Epithelial cell of proximal tubule (primary cell): Measurements from ENCODE around the gene SCEL. TPM values are rescaled to one million over a fixed set of nuclear protein-coding genes. Genes with fewer than 3 reads are reported as not detected.

Experiments used
- DNase-seq: peaks from one replicate; pipeline ENCODE4 v3.0.0-alpha.2; 2011; ENCODE audit warnings: low read depth
- H3K4me3 ChIP-seq: 2 replicates; pipeline ENCODE4 v1.5.1; 2011; ENCODE audit warnings: low read depth, mild to moderate bottlenecking, low read length
- total RNA-seq: library from RNA; depleted of rRNA; stranded (reverse); fragments of >200 nt; gene quantifications from 2 replicates; pipeline ENCODE4 v1.2.3, GENCODE V29; 2015
- TF ChIP-seq, protein P1 (sequence below): conservative IDR thresholded peaks from 2 replicates; pipeline ENCODE4 v1.5.1; 2012; ENCODE audit warnings: low read depth, mild to moderate bottlenecking, low read length

The SCEL gene
- total RNA-seq, 1 donor from 2014 or later, result 8.5 TPM

DNA sequence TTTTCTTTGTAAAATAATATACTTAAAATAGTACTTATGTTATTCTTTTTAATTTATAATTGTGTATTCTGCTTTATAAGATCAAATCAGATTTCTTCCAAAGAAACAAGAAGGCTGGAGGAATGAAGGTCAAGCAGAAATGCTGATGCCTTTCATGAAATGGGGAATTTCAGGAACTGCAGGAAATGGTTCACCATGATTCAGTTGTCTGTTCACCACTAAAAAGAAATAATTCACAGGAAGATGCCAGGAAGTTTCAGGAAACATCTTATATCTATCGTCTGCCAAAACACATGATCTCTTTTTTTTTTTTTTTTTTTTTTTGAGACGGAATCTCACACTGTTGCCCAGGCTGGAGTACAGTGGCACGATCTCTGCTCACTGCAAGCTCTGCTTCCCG, 15.7 kb upstream of the SCEL start:
- no peak for DNase-seq
- TF ChIP-seq, protein P1, sequence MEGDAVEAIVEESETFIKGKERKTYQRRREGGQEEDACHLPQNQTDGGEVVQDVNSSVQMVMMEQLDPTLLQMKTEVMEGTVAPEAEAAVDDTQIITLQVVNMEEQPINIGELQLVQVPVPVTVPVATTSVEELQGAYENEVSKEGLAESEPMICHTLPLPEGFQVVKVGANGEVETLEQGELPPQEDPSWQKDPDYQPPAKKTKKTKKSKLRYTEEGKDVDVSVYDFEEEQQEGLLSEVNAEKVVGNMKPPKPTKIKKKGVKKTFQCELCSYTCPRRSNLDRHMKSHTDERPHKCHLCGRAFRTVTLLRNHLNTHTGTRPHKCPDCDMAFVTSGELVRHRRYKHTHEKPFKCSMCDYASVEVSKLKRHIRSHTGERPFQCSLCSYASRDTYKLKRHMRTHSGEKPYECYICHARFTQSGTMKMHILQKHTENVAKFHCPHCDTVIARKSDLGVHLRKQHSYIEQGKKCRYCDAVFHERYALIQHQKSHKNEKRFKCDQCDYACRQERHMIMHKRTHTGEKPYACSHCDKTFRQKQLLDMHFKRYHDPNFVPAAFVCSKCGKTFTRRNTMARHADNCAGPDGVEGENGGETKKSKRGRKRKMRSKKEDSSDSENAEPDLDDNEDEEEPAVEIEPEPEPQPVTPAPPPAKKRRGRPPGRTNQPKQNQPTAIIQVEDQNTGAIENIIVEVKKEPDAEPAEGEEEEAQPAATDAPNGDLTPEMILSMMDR, result no peak

DNA sequence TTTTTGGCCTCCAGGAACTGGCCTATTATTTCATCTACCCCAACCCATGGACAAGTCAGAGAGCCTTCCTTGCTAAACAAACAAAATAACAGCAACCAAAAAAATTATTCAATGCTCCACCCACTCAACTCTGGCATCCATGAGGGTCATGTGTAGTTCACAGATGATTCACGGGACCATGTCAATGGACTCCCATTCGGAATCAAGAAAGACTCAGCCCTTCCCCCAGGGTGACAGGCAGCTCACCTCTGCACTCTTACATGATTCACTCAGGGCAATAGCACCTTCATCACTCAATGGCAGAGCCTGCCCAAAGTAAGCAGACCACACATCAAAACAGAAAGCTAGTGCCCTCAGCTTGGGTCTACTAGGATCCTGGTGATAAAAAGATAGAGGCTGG, 14.3 kb upstream of the SCEL start:
- DNase-seq, result peak; percentile 62
- TF ChIP-seq, protein P1, result no peak
- no peak overlapping the region for H3K4me3 ChIP-seq

More for the DNA sequence above, 15.7 kb upstream of the SCEL start:
- H3K4me3 ChIP-seq, result no peak overlapping the region

DNA sequence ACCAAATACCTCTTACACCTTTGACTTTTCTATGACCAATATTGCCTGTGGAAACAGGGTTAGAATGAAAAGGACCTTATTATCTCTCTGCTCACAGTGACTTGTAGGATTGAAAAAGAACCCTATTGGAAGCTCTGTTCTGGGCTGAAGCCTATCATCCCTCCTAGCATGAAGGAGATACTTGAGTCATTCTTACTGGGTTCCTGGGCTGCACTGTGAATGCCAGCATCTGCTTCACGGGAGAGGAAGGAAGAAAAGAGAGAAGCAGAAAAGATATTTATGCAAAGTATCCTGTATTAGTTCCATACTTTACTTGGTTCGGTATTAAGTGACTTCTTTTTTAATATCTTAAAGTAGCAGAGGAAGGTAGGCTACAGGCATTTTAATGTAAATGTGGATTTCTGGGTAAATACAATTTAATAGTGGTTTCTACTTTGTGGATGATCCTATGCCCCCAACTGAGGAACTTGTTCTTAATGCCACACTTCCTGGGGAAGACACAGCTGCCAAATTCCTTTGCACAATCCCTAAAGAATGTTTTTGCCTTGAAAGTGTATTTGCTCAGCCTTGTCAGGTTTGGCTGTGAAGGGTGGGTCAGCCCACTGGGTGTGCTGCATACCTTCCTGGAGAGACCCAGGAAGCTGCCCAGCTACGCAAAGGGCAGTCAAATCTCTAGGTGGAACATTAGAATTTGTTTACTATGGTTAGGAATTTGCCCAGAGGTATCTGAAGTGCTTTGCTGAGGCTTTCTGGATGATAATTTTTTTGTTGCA, 13.7 kb upstream of the SCEL start:
- no peak for DNase-seq
- TF ChIP-seq, protein P1, result peak; percentile 18
- no peak overlapping the region for H3K4me3 ChIP-seq

DNA sequence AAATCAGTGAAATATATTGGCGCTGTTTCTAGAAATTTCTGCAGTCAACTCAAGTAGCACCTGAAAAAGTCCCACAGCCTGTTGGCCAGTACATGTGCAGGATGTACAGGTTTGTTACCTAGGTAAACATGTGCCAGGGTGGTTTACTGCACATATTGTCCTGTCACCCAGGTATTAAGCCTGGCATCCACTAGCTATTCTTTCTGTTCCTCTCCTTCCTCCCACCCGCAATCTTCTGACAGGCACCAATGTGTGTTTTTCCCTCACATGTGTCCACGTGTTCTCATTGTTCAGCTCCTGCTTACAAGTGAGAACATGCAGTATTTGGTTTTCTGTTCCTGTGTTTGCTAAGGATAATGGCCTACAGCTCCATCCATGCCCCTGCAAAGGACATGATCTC, 13.1 kb upstream of the SCEL start:
- H3K4me3 ChIP-seq, result no peak overlapping the region
- no peak for DNase-seq
- TF ChIP-seq, protein P1, result no peak

DNA sequence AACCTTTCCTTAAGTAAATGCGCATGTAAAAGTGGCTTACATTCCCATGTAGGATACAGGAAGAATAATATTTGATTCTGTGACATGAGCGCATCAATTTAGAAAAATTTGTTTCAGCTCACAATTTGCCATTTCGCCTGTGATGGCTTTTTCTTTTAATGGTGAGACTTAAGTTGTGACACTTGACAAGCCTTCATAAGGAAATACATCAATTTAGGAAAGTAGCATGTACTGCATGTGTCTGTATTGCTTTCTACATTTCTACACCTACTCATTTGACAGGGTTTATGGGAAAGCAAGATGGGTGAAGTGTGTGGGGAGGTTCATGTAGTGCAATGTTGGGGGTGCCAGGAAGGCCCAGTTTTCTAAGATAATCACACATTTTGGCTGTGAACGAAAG, 12.1 kb upstream of the SCEL start:
- TF ChIP-seq, protein P1, result no peak
- DNase-seq, result no peak
- H3K4me3 ChIP-seq, result no peak overlapping the region

DNA sequence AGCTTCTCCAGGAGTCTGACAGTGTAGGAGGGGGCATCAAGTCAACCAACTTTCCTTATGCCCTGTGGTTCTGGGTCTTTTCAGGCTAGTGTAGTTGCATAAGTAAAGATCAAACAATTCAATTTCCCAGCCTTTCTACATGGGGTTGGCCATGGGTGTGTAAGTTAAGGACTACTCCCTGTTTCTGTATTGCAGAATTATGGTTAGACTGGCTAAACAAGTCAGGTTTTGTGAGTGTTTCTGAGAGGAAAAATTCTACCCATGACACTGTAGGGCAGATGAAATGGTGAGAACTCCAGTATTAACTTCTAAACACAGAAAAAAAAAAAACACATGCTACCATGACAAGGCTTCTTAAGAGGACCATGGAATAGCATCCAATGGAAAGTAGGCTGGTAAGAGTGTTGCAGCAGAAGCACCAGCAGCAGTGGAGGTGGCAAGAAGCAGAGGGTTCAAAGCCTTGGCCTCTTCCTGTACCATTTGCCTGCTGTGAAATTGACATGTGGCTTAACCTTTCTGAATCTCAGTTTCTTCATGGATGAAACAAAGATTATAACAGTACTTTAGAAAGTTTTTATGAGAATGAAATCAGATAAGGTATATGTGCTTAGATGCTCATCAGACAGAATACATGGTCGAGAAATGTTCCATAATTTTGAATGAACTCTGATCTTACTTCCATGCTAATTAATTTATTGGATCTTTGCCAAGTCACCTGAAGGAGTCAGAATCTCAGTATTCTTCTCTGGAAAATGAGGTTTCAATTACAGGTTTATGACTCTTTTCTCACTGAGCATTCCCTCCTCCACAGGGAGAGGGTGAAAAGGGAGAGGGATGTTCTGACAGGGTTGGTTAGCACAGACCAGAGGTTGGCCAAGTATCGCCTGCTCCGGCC, 11.4 kb upstream of the SCEL start:
- no peak overlapping the region for H3K4me3 ChIP-seq
- TF ChIP-seq, protein P1, result no peak
- DNase-seq, result no peak
